Progenitor cell of endocrine pancreas (in vitro differentiated cells): ENCODE results near the gene LRRTM4. TPM values are rescaled to one million over a fixed set of nuclear protein-coding genes. Genes with fewer than 3 reads are reported as not detected.

Experiments
- DNase-seq: peaks from one replicate; pipeline ENCODE4 v3.0.0; 2021; ENCODE audit warnings: low spot score; ENCODE audit not compliant: unreplicated experiment
- H3K27ac Mint-ChIP-seq: 2 replicates; pipeline ENCODE4 v1.8.0; 2021; ENCODE audit warnings: mild to moderate bottlenecking, moderate library complexity, mixed read lengths
- H3K27me3 Mint-ChIP-seq: 2 replicates; pipeline ENCODE4 v1.8.0; 2021; ENCODE audit warnings: mixed read lengths
- H3K36me3 Mint-ChIP-seq: 2 replicates; pipeline ENCODE4 v1.8.0; 2022; ENCODE audit warnings: mixed read lengths; ENCODE audit not compliant: insufficient read depth
- H3K4me1 Mint-ChIP-seq: 2 replicates; pipeline ENCODE4 v1.8.0; 2021; ENCODE audit warnings: low read depth, mixed read lengths
- H3K4me3 Mint-ChIP-seq: 2 replicates; pipeline ENCODE4 v1.8.0; 2021; ENCODE audit warnings: low read depth, mild to moderate bottlenecking, moderate library complexity, mixed read lengths
- H3K9me3 Mint-ChIP-seq: 2 replicates; pipeline ENCODE4 v1.8.0; 2021; ENCODE audit warnings: low read depth, mixed read lengths
- CTCF ChIP-seq: fragments of 200-600 bp; sonication (generic); IDR thresholded peaks from one replicate; pipeline ENCODE4 v1.5.0; 2021; ENCODE audit warnings: antibody characterized with exemption, mild to moderate bottlenecking; ENCODE audit not compliant: unreplicated experiment
- total RNA-seq: library from RNA; stranded (reverse); gene quantifications from 2 replicates; pipeline ENCODE4 v1.2.1, GENCODE V29; 2021

The LRRTM4 gene
- total RNA-seq, 1 donor from 2014 or later, result 2.3 TPM

- Mint-ChIP-seq H3K27me3 (no peaks in the 10 kb centered on the region), H3K4me3 (no peak overlapping the region), H3K4me1 (no peaks in the 10 kb centered on the region), H3K27ac (no peak overlapping the region), H3K9me3 (peaks cover 2% of the 10 kb centered on the region), H3K36me3 (no peaks in the 10 kb centered on the region)
- no peak for DNase-seq
- no peak for TF ChIP-seq CTCF
Observed at GRCh38 chr2:77127345-77127744, 394.8 kb downstream of the LRRTM4 start.

GRCh38 chr2:77121518-77121917, 400.7 kb downstream of the LRRTM4 start:
- H3K4me1 Mint-ChIP-seq, result no peaks in the 10 kb centered on the region
- H3K27ac Mint-ChIP-seq, result no peak overlapping the region
- no peaks in the 10 kb centered on the region for H3K36me3 Mint-ChIP-seq
- H3K9me3 Mint-ChIP-seq, result no peaks in the 10 kb centered on the region
- no peak overlapping the region for H3K4me3 Mint-ChIP-seq
- no peak for TF ChIP-seq CTCF
- no peaks in the 10 kb centered on the region for H3K27me3 Mint-ChIP-seq
- DNase-seq, result no peak

GRCh38 chr2:77119333-77119732, 402.8 kb downstream of the LRRTM4 start:
- DNase-seq, result no peak
- H3K36me3 Mint-ChIP-seq, result no peaks in the 10 kb centered on the region
- TF ChIP-seq CTCF, result no peak
- no peak overlapping the region for H3K4me3 Mint-ChIP-seq
- no peak overlapping the region for H3K27ac Mint-ChIP-seq
- H3K9me3 Mint-ChIP-seq, result peaks cover 2% of the 10 kb centered on the region
- H3K27me3 Mint-ChIP-seq, result no peaks in the 10 kb centered on the region
- no peaks in the 10 kb centered on the region for H3K4me1 Mint-ChIP-seq

GRCh38 chr2:77108915-77109314, 413.3 kb downstream of the LRRTM4 start:
- Mint-ChIP-seq H3K4me1 (no peaks in the 10 kb centered on the region), H3K4me3 (no peak overlapping the region), H3K9me3 (peaks cover 10% of the 10 kb centered on the region), H3K27ac (no peak overlapping the region), H3K27me3 (no peaks in the 10 kb centered on the region), H3K36me3 (peaks cover 3% of the 10 kb centered on the region)
- no peak for DNase-seq
- no peak for TF ChIP-seq CTCF

GRCh38 chr2:77105008-77105407, 417.2 kb downstream of the LRRTM4 start:
- H3K27ac Mint-ChIP-seq, result no peak overlapping the region
- peaks cover 3% of the 10 kb centered on the region for H3K9me3 Mint-ChIP-seq
- H3K4me3 Mint-ChIP-seq, result no peak overlapping the region
- no peak for TF ChIP-seq CTCF
- no peak for DNase-seq
- H3K27me3 Mint-ChIP-seq, result no peaks in the 10 kb centered on the region
- no peaks in the 10 kb centered on the region for H3K4me1 Mint-ChIP-seq
- H3K36me3 Mint-ChIP-seq, result no peaks in the 10 kb centered on the region
